ENCODE measurements around the gene C12orf76.

DNA sequence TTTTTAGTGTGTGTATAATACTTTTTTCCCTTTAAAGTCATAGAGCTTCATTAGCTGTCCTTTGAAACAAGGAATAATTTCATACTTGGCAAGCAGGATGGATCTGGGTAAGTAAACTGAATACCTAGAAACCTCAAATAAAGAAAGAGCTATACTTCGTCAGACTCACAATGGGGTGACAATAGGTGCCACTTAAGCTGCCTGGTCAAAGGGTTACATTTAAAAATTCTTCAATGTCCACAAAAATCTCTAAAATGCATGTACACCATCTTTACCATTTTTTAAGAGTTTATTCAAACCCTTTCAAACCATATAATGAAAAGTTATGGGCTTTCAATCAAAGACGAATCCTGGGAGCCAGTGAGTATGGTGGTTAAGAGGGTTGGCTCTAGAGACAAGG, 55.2 kb downstream of the C12orf76 start:
- TF ChIP-seq POLR2AphosphoS5 (IDR thresholded peaks at IDR 0.05) = no peak
- TF ChIP-seq, protein P1, sequence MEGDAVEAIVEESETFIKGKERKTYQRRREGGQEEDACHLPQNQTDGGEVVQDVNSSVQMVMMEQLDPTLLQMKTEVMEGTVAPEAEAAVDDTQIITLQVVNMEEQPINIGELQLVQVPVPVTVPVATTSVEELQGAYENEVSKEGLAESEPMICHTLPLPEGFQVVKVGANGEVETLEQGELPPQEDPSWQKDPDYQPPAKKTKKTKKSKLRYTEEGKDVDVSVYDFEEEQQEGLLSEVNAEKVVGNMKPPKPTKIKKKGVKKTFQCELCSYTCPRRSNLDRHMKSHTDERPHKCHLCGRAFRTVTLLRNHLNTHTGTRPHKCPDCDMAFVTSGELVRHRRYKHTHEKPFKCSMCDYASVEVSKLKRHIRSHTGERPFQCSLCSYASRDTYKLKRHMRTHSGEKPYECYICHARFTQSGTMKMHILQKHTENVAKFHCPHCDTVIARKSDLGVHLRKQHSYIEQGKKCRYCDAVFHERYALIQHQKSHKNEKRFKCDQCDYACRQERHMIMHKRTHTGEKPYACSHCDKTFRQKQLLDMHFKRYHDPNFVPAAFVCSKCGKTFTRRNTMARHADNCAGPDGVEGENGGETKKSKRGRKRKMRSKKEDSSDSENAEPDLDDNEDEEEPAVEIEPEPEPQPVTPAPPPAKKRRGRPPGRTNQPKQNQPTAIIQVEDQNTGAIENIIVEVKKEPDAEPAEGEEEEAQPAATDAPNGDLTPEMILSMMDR (IDR thresholded peaks at IDR 0.05; ENCODE audit: poor library complexity, severe bottlenecking) = no peak
- TF ChIP-seq EP300 (conservative IDR thresholded peaks at IDR 0.05; ENCODE audit: poor library complexity, severe bottlenecking) = no peak
- TF ChIP-seq EZH2 (IDR thresholded peaks at IDR 0.05; ENCODE audit: borderline replicate concordance, insufficient read depth, low read length, poor library complexity, severe bottlenecking) = no peak
- no peak for TF ChIP-seq SMC3 (conservative IDR thresholded peaks at IDR 0.05; ENCODE audit: poor library complexity)

All from neural cell (in vitro differentiated cells).